GM12891 (cell line): ENCODE measurements around the gene GARIN5A.

Experiments used
- PAX5 ChIP-seq: IDR thresholded peaks from 2 replicates; pipeline ENCODE4 v1.6.1; 2011; ENCODE audit warnings: low read length, moderate library complexity, mild to moderate bottlenecking; ENCODE audit not compliant: insufficient read depth, severe bottlenecking
- POLR2A ChIP-seq: IDR thresholded peaks from 2 replicates; pipeline ENCODE4 v1.6.1; 2011; ENCODE audit warnings: low read depth, low read length, control low read depth
- POLR2AphosphoS5 ChIP-seq: IDR thresholded peaks from 2 replicates; pipeline ENCODE4 v1.6.1; 2011; ENCODE audit warnings: low read depth, low read length, control low read depth
- SPI1 ChIP-seq: IDR thresholded peaks from 2 replicates; pipeline ENCODE4 v1.6.1; 2011; ENCODE audit warnings: low read depth, low read length, control low read depth
- TAF1 ChIP-seq: IDR thresholded peaks from 2 replicates; pipeline ENCODE4 v1.6.1; 2011; ENCODE audit warnings: low read depth, low read length, control low read depth

DNA sequence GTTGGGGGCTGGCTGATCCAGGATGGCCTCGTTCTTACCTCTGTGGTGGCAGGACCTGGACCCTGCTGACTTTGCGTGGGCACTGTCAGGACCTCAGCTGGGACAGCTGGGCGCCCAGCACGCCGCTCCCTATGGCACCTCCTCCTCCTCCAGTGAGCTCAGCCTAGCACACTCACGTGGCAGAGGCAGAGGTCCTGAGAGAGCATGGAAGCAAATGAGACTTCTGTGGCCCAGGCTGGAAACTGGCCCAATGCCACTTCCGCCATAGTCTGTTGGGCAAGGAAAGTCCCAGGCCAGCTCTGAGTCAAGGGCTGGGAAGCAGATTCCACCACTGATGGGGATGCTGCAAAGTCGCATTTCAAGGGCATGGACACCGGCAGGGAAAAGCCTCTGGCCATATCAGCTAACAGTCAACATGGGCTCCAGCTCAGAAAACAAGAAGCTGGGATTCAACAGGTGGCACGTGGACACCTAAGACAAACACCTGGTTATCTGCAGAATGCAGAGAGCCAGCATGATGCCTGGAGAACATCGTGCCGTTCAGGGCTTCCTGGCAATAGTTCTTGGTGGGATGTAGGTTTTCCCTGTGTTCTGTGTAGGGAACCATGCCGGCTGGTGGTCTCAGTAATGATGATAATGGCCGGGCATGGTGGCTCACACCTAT, 27.3 kb downstream of the GARIN5A start:
- TF ChIP-seq TAF1 (no peak), POLR2A (no peak), POLR2AphosphoS5 (no peak), SPI1 (no peak), PAX5 (no peak)
